Measurements from ENCODE around the gene ZNF22. TPM values are rescaled to one million over a fixed set of nuclear protein-coding genes. Genes with fewer than 3 reads are reported as not detected.

The ZNF22 gene
- total and polyA plus RNA-seq, 2 of the 4 experiments (the other 2 are of a cell fraction): 10.6 to 12.4 TPM

- H3K27me3 ChIP-seq (ENCODE audit: control insufficient read depth, insufficient read depth, low read length): no peaks in the 10 kb centered on the region
- no peak overlapping the region for H2AK5ac ChIP-seq (ENCODE audit: low read depth, low read length)
- dilution Hi-C loops (cut with HindIII; ENCODE audit: low sequenced_read_pairs, unreplicated experiment) (no loop called here), intact Hi-C loops (cut with micrococcal nuclease) (no loop called here), in situ Hi-C loops (cut with MboI; ENCODE audit: low sequenced_read_pairs) (no loop called here)
- H3K36me3 ChIP-seq (ENCODE audit: control insufficient read depth, insufficient read depth, low read length): peaks cover 12% of the 10 kb centered on the region; the same call in 1 of the 2 replicates
- TF ChIP-seq BHLHE40 (IDR thresholded peaks at IDR 0.05; ENCODE audit: low read depth, low read length): no peak
- no peak for TF ChIP-seq RFX5 (IDR thresholded peaks at IDR 0.05; ENCODE audit: low read depth, low read length)
- TF ChIP-seq USF2 (IDR thresholded peaks at IDR 0.05; ENCODE audit: low read depth, low read length): no peak
- no peak for TF ChIP-seq CEBPB (IDR thresholded peaks at IDR 0.05; ENCODE audit: low read depth, low read length)
- TF ChIP-seq FOS (IDR thresholded peaks at IDR 0.05; ENCODE audit: low read depth, low read length): no peak
- TF ChIP-seq MAFK (IDR thresholded peaks at IDR 0.05; ENCODE audit: low read depth, low read length): no peak
- no peak for TF ChIP-seq RAD21 (IDR thresholded peaks at IDR 0.05; ENCODE audit: low read length)
- TF ChIP-seq CTCF (conservative IDR thresholded peaks at IDR 0.05; ENCODE audit: low read depth, low read length): no peak
- no peak for TF ChIP-seq MXI1 (IDR thresholded peaks at IDR 0.05; ENCODE audit: borderline replicate concordance, low read depth, low read length)
- TF ChIP-seq NFE2L2 (IDR thresholded peaks at IDR 0.05; ENCODE audit: low read depth, low read length): no peak
- TF ChIP-seq RCOR1 (IDR thresholded peaks at IDR 0.05; ENCODE audit: insufficient replicate concordance, low read length): no peak
- TF ChIP-seq, protein P1, sequence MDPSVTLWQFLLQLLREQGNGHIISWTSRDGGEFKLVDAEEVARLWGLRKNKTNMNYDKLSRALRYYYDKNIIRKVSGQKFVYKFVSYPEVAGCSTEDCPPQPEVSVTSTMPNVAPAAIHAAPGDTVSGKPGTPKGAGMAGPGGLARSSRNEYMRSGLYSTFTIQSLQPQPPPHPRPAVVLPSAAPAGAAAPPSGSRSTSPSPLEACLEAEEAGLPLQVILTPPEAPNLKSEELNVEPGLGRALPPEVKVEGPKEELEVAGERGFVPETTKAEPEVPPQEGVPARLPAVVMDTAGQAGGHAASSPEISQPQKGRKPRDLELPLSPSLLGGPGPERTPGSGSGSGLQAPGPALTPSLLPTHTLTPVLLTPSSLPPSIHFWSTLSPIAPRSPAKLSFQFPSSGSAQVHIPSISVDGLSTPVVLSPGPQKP (IDR thresholded peaks at IDR 0.05; ENCODE audit: borderline replicate concordance, low read depth, low read length): no peak
- no peak for TF ChIP-seq POLR2A (IDR thresholded peaks at IDR 0.05; ENCODE audit: low read depth, low read length)
- TF ChIP-seq SMC3 (IDR thresholded peaks at IDR 0.05; ENCODE audit: low read depth, low read length): no peak
- TF ChIP-seq CHD1 (IDR thresholded peaks at IDR 0.05; ENCODE audit: low read depth, low read length): no peak
- no peak overlapping the region for H2AFZ ChIP-seq (replicated peaks; ENCODE audit: low read length, poor library complexity)
- DNase-seq (no peak), ATAC-seq (ENCODE audit: low read depth) (no peak)
- no peaks in the 10 kb centered on the region for H3K9me3 ChIP-seq (ENCODE audit: control insufficient read depth, insufficient read depth, low read length)
- CTCF ChIA-PET: no interaction called here
- H4K5ac ChIP-seq (ENCODE audit: low read depth, low read length): no peak overlapping the region
- H3K27ac ChIP-seq (ENCODE audit: insufficient read depth, low read length): no peak overlapping the region
- H3K56ac ChIP-seq (ENCODE audit: extremely low read depth, insufficient read depth, low read length): no peak overlapping the region
- peaks cover 9% of the 10 kb centered on the region for H3K9me1 ChIP-seq (ENCODE audit: insufficient read depth, low read length)
- H2BK120ac ChIP-seq (ENCODE audit: low read depth, low read length): no peak overlapping the region
- no peak overlapping the region for H3K14ac ChIP-seq (replicated peaks; ENCODE audit: low read depth, low read length)
- peaks cover 0 to 33% of the 10 kb centered on the region in 2 experiments; a peak in 2 of 4 replicates for H3K79me1 ChIP-seq (ENCODE audit: low read depth in 1 of 2, low read length in 2 of 2)
- no peak overlapping the region for H2BK20ac ChIP-seq (ENCODE audit: low read depth, low read length)
- no peak overlapping the region for H2BK15ac ChIP-seq (ENCODE audit: low read depth, low read length)
- 91% methylated on average over 6 of the region's 11 CpGs; no CpG with 5 or more reads in 1 of the 2 experiments for WGBS, 2 experiments (ENCODE audit: extremely low coverage in 2 of 2, insufficient read length in 1 of 2)
- no peak overlapping the region for H3K9ac ChIP-seq (ENCODE audit: low read depth, low read length)
- no peak overlapping the region for H3K4me3 ChIP-seq (ENCODE audit: insufficient read depth, low read depth, low read length)
- H3K18ac ChIP-seq (ENCODE audit: low read depth, low read length): no peak overlapping the region
- H3K4me1 ChIP-seq (ENCODE audit: control insufficient read depth, insufficient read depth, low read length): peaks cover 31% of the 10 kb centered on the region
- no peak overlapping the region for H2BK5ac ChIP-seq (ENCODE audit: low read depth, low read length, poor library complexity, severe bottlenecking)
- no TSS peak for BruUV-seq (replicated peaks)
- H3K4ac ChIP-seq (ENCODE audit: low read depth, low read length): no peak overlapping the region
- POLR2A ChIA-PET (ENCODE audit: unreplicated experiment): no interaction called here
- H3K4me2 ChIP-seq (ENCODE audit: low read depth, low read length): no peak overlapping the region
- H4K91ac ChIP-seq (ENCODE audit: insufficient read depth, low read depth, low read length): no peak overlapping the region
- no peak overlapping the region for H2AK9ac ChIP-seq (replicated peaks; ENCODE audit: low read depth, low read length, poor library complexity)
- no peak overlapping the region for H3K23ac ChIP-seq (ENCODE audit: low read depth, low read length)
- H4K8ac ChIP-seq (ENCODE audit: low read depth in 2 of 2, low read length in 2 of 2): no peak overlapping the region
- no peaks in the 10 kb centered on the region; the same call in 1 of the 2 replicates for H4K20me1 ChIP-seq (ENCODE audit: insufficient read depth, low read length)
Observed at GRCh38 chr10:44971434-44971833, 29.3 kb upstream of the ZNF22 start.

Measured in IMR-90 (cell line).